ENCODE data around the gene LINC01488.

LINC01488 gene

GRCh38 chr11:69483170-69483569 lies 1.7 kb downstream of the LINC01488 start:
- TF ChIP-seq CTCF (conservative IDR thresholded peaks at IDR 0.05), result no peak
- TF ChIP-seq ZFX (IDR thresholded peaks at IDR 0.05), result no peak
- H3K27ac ChIP-seq, result no peak overlapping the region

GRCh38 chr11:69483691-69484426 lies 2.4 kb downstream of the LINC01488 start:
- H3K27ac ChIP-seq, result no peak overlapping the region
- TF ChIP-seq CTCF (conservative IDR thresholded peaks at IDR 0.05), result no peak
- no peak for TF ChIP-seq ZFX (IDR thresholded peaks at IDR 0.05)

GRCh38 chr11:69484427-69485259 lies 3.2 kb downstream of the LINC01488 start:
- TF ChIP-seq CTCF (conservative IDR thresholded peaks at IDR 0.05) (no peak), ZFX (IDR thresholded peaks at IDR 0.05) (no peak)
- no peak overlapping the region for H3K27ac ChIP-seq

- no peak overlapping the region for H3K27ac ChIP-seq
- TF ChIP-seq CTCF (conservative IDR thresholded peaks at IDR 0.05) (no peak), ZFX (IDR thresholded peaks at IDR 0.05) (no peak)
Observed at GRCh38 chr11:69485337-69486041, 4.0 kb downstream of the LINC01488 start.

GRCh38 chr11:69486056-69486772 lies 4.8 kb downstream of the LINC01488 start:
- H3K27ac ChIP-seq, result no peak overlapping the region
- TF ChIP-seq CTCF (conservative IDR thresholded peaks at IDR 0.05), result no peak
- TF ChIP-seq ZFX (IDR thresholded peaks at IDR 0.05), result no peak

GRCh38 chr11:69486773-69487291 lies 5.4 kb downstream of the LINC01488 start:
- no peak overlapping the region for H3K27ac ChIP-seq
- TF ChIP-seq CTCF (conservative IDR thresholded peaks at IDR 0.05) (no peak), ZFX (IDR thresholded peaks at IDR 0.05) (no peak)
